Endodermal cell (in vitro differentiated cells): ENCODE results near the gene OR5C1. TPM values are rescaled to one million over a fixed set of nuclear protein-coding genes. Genes with fewer than 3 reads are reported as not detected.

ENCODE experiments used
- DNase-seq: peaks from one replicate; pipeline ENCODE4 v3.0.0-alpha.2; 2017
- H3K27ac ChIP-seq: 2 replicates; pipeline ENCODE4 v1.5.1; 2013; ENCODE audit warnings: mild to moderate bottlenecking, low read depth, low read length, moderate library complexity
- H3K27me3 ChIP-seq: 2 replicates; pipeline ENCODE4 v1.6.1; 2013; ENCODE audit warnings: mild to moderate bottlenecking, low read length, moderate library complexity; ENCODE audit not compliant: insufficient read depth, control insufficient read depth, poor library complexity, severe bottlenecking
- H3K36me3 ChIP-seq: 2 replicates; pipeline ENCODE4 v1.7.0; 2013; ENCODE audit warnings: mild to moderate bottlenecking, low read length, moderate library complexity; ENCODE audit not compliant: control insufficient read depth, insufficient read depth
- H3K4me1 ChIP-seq: one replicate; pipeline ENCODE4 v1.7.0; 2013; ENCODE audit warnings: low read length; ENCODE audit not compliant: control insufficient read depth, insufficient read depth
- H3K4me3 ChIP-seq: 2 replicates; pipeline ENCODE4 v1.5.1; 2013; ENCODE audit warnings: mild to moderate bottlenecking, low read length, moderate library complexity
- H3K9ac ChIP-seq: 2 replicates; pipeline ENCODE4 v1.6.1; 2013; ENCODE audit warnings: mild to moderate bottlenecking, low read length, moderate library complexity; ENCODE audit not compliant: poor library complexity, severe bottlenecking; ENCODE audit errors: extremely low read depth
- H3K9me3 ChIP-seq: 2 replicates; pipeline ENCODE4 v1.6.1; 2013; ENCODE audit warnings: mild to moderate bottlenecking, low read length, moderate library complexity; ENCODE audit not compliant: control insufficient read depth
- H3K27ac Mint-ChIP-seq: 2 replicates; pipeline ENCODE4 v1.8.0; 2020; ENCODE audit warnings: mixed read lengths
- H3K27me3 Mint-ChIP-seq: 2 replicates; pipeline ENCODE4 v1.8.0; 2021; ENCODE audit warnings: mild to moderate bottlenecking, mixed read lengths; ENCODE audit not compliant: insufficient read depth
- H3K36me3 Mint-ChIP-seq: 2 replicates; pipeline ENCODE4 v1.8.0; 2020; ENCODE audit warnings: low read depth, mixed read lengths
- H3K4me1 Mint-ChIP-seq: 2 replicates; pipeline ENCODE4 v1.8.0; 2020; ENCODE audit warnings: mixed read lengths
- H3K4me3 Mint-ChIP-seq: 2 replicates; pipeline ENCODE4 v1.8.0; 2020; ENCODE audit warnings: mild to moderate bottlenecking, moderate library complexity, mixed read lengths
- H3K9me3 Mint-ChIP-seq: 2 replicates; pipeline ENCODE4 v1.8.0; 2020; ENCODE audit warnings: mild to moderate bottlenecking, mixed read lengths
- WGBS, 2 experiments: methylation state at CpG; one replicate each; pipeline versions ENCODE4 v1.1.5 to v1.1.7; 2013; ENCODE audit warnings: missing lambda C conversion rate in 2 of 2, mixed read lengths in 1 of 2; ENCODE audit not compliant: insufficient coverage in 1 of 2, insufficient read length in 1 of 2; 5-methylcytosine and 5-hydroxymethylcytosine counted together
- total RNA-seq, 2 donors: library from RNA; stranded (reverse); fragmentation: NEBNext Ultra II Directional in 1 of 2; extraction: Animal tissue kit (Norgen Biotek cat#: 25700) in 1 of 2; gene quantifications; 2 replicates in 1 of 2; 3 replicates in 1 of 2; pipeline ENCODE4 v1.2.1, GENCODE V29; 2021
- TF ChIP-seq, protein P1 (sequence below): fragments of 200-600 bp; sonication (generic); conservative IDR thresholded peaks from 2 replicates; pipeline ENCODE4 v1.5.0; 2021; ENCODE audit warnings: antibody characterized with exemption, mild to moderate bottlenecking

OR5C1 gene
- total RNA-seq, 2 donors from 2014 or later, result not detected

DNA sequence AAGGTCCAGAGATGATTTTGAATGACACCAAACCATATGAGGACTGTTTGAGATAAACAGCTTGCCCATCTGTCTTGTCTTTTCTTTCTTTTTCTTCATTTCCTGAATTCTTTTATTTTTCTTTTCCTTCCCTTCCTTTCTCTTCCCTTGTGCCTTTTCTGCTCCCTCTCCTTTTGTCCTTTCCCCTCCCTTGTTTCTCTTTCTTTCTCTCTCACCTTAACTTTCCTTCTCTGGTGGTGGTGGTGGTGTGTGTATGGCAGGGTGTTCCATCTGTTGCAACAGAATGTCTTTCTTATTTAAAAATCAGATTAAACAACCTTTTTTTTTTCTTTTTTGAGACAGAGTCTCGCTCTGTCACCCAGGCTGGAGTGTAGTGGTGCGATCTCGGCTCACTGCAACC lies 43.5 kb downstream of the OR5C1 start:
- H3K9ac ChIP-seq, result no peak overlapping the region
- no peaks in the 10 kb centered on the region for H3K27me3 ChIP-seq
- no peaks in the 10 kb centered on the region for H3K36me3 Mint-ChIP-seq
- no peak overlapping the region for H3K27ac Mint-ChIP-seq
- H3K4me3 Mint-ChIP-seq, result no peak overlapping the region
- no peaks in the 10 kb centered on the region for H3K4me1 ChIP-seq
- no peak overlapping the region for H3K4me3 ChIP-seq
- peaks cover 2% of the 10 kb centered on the region for H3K4me1 Mint-ChIP-seq
- H3K9me3 Mint-ChIP-seq, result no peaks in the 10 kb centered on the region
- H3K9me3 ChIP-seq, result no peaks in the 10 kb centered on the region
- DNase-seq, result no peak
- WGBS, 2 experiments, result 94% methylated on average over 3 of the region's 3 CpGs; no CpG with 5 or more reads in 1 of the 2 experiments
- H3K27me3 Mint-ChIP-seq, result no peaks in the 10 kb centered on the region
- TF ChIP-seq, protein P1, sequence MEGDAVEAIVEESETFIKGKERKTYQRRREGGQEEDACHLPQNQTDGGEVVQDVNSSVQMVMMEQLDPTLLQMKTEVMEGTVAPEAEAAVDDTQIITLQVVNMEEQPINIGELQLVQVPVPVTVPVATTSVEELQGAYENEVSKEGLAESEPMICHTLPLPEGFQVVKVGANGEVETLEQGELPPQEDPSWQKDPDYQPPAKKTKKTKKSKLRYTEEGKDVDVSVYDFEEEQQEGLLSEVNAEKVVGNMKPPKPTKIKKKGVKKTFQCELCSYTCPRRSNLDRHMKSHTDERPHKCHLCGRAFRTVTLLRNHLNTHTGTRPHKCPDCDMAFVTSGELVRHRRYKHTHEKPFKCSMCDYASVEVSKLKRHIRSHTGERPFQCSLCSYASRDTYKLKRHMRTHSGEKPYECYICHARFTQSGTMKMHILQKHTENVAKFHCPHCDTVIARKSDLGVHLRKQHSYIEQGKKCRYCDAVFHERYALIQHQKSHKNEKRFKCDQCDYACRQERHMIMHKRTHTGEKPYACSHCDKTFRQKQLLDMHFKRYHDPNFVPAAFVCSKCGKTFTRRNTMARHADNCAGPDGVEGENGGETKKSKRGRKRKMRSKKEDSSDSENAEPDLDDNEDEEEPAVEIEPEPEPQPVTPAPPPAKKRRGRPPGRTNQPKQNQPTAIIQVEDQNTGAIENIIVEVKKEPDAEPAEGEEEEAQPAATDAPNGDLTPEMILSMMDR, result no peak
- H3K27ac ChIP-seq, result no peak overlapping the region
- no peaks in the 10 kb centered on the region for H3K36me3 ChIP-seq

DNA sequence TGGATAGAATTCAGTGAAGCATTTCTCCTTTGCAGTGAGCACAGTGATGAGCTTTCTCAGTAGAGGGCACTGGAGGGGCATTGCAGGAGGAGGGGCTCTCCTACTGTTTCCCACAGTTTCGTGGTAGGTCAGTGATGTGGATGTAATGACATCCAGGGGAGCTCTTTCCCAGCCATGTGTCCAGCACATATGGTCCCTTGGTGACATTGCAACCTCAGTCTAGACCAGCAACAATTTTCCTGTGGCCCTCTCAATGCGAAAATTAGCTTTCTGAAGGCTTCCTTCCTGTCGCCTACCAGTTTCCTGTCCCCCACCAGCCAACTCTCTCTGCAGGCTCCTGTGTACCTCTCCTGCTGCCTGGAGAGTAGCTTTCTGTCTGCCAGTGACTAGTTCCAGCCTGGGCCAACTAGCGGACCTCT lies 46.6 kb downstream of the OR5C1 start:
- Histone ChIP-seq H3K4me3 (no peak overlapping the region), H3K36me3 (no peaks in the 10 kb centered on the region), H3K9ac (no peak overlapping the region), H3K9me3 (no peaks in the 10 kb centered on the region), H3K4me1 (no peaks in the 10 kb centered on the region), H3K27ac (no peak overlapping the region), H3K27me3 (no peaks in the 10 kb centered on the region)
- H3K27me3 Mint-ChIP-seq, result peaks cover 3% of the 10 kb centered on the region
- no peak overlapping the region for H3K4me3 Mint-ChIP-seq
- 73 to 91% methylated on average over 2 to 4 of the region's 4 CpGs for WGBS, 2 experiments
- H3K9me3 Mint-ChIP-seq, result peaks cover 3% of the 10 kb centered on the region
- H3K27ac Mint-ChIP-seq, result no peak overlapping the region
- H3K36me3 Mint-ChIP-seq, result no peaks in the 10 kb centered on the region
- no peaks in the 10 kb centered on the region for H3K4me1 Mint-ChIP-seq
- TF ChIP-seq, protein P1, result peak; percentile 59
- DNase-seq, result peak; percentile 66

DNA sequence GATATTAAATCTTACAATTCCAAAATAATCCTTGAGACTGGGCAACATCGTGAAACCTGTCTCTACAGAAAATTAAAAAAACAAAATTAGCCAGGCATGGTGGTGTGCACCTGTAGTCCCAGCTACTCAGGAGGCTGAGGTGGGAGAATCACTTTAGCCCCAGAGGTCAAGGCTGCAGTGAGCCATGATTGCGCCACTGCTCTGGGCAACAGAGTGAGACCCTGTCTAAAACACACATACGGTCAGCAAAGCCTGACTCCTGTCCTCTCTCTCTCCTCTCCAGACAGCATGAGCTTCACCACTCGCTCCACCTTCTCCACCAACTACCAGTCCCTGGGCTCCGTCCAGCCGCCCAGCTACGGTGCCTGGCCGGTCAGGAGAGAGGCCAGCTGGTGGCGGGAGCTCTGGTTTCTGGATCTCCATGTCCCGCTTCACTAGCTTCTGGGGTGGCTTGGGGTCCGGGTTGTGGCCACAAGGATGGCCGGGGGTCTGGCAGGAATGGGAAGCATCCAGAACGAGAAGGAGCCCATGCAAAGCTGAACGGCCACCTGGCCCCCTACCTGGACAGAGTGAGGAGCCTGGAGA lies 48.6 kb downstream of the OR5C1 start:
- TF ChIP-seq, protein P1, result no peak
- Histone ChIP-seq H3K36me3 (no peaks in the 10 kb centered on the region), H3K4me1 (no peaks in the 10 kb centered on the region), H3K27me3 (no peaks in the 10 kb centered on the region), H3K9ac (no peak overlapping the region), H3K27ac (no peak overlapping the region), H3K9me3 (no peaks in the 10 kb centered on the region), H3K4me3 (no peak overlapping the region)
- Mint-ChIP-seq H3K36me3 (no peaks in the 10 kb centered on the region), H3K4me3 (no peak overlapping the region), H3K27ac (no peak overlapping the region), H3K4me1 (no peaks in the 10 kb centered on the region), H3K27me3 (peaks cover 3% of the 10 kb centered on the region), H3K9me3 (peaks cover 3% of the 10 kb centered on the region)
- no peak for DNase-seq
- WGBS, 2 experiments, result 91 to 98% methylated on average over 7 to 14 of the region's 14 CpGs
